ENCODE results near the gene ISLR. TPM values are rescaled to one million over a fixed set of nuclear protein-coding genes. Genes with fewer than 3 reads are reported as not detected.

The ISLR gene
- total RNA-seq, 1 experiment from 2014 or later = 0.12 TPM

- TF ChIP-seq POLR2AphosphoS5 (IDR thresholded peaks at IDR 0.05; ENCODE audit: low read depth, low read length) = no peak
- TF ChIP-seq EZH2 (IDR thresholded peaks at IDR 0.05) = no peak
- no peak for TF ChIP-seq ATF3 (IDR thresholded peaks at IDR 0.05)
- TF ChIP-seq SRF (IDR thresholded peaks at IDR 0.05; ENCODE audit: low read depth) = no peak
These were observed 42.5 kb upstream of the ISLR start (continued) for GRCh38 chr15:74130849-74131627.

- BruUV-seq (replicated peaks) = no TSS peak
- Histone ChIP-seq H3K4me2 (ENCODE audit: low read length) (no peak overlapping the region), H3K4me1 (ENCODE audit: control insufficient read depth in 1 of 2, insufficient read depth in 2 of 2, low read length in 2 of 2) (peaks cover 0 to 9% of the 10 kb centered on the region in 2 experiments; a peak in 2 of 4 replicates), H3K4me3 (replicated peaks in 1 of 2; ENCODE audit: low read depth in 1 of 2, low read length in 2 of 2) (no peak overlapping the region), H3K9me2 (ENCODE audit: insufficient read depth) (no peaks in the 10 kb centered on the region), H3K27me3 (ENCODE audit: insufficient read depth, low read length) (no peaks in the 10 kb centered on the region), H3K36me3 (ENCODE audit: control insufficient read depth in 1 of 2, insufficient read depth in 2 of 2, low read length in 2 of 2) (no peaks in the 10 kb centered on the region), H2AFZ (ENCODE audit: low read depth, low read length, poor library complexity, severe bottlenecking) (no peak overlapping the region), H3K27ac (ENCODE audit: low read depth, low read length) (no peak overlapping the region), H3K79me2 (ENCODE audit: insufficient read depth, low read length) (no peaks in the 10 kb centered on the region), H3K9ac (ENCODE audit: low read length) (no peak overlapping the region), H3K9me3 (ENCODE audit: control insufficient read depth in 1 of 2, insufficient read depth in 1 of 2, low read depth in 1 of 2, low read length in 2 of 2) (no peaks in the 10 kb centered on the region), H4K20me1 (ENCODE audit: insufficient read depth) (no peaks in the 10 kb centered on the region)
- no peak for DNase-seq (ENCODE audit: low read depth, low spot score)
- CTCF ChIA-PET = interaction anchor here (0.6 kb wide), 1 partner anchor 189 kb away, joined by 3 read pairs; no protein-coding TSS in a partner anchor
- no peak for TF ChIP-seq EGR1 (IDR thresholded peaks at IDR 0.05; ENCODE audit: low read depth)
- ATAC-seq = no peak
- intact Hi-C loops (cut with micrococcal nuclease) = no loop called here
- RAD21 ChIA-PET (ENCODE audit: low non-redundant PET in 1 of 2, low total read pairs in 2 of 2, uncharacterized antibody in 2 of 2, unreplicated experiment in 2 of 2) = interaction anchor here in 1 of 2 experiments (1.5 kb wide), 1 partner anchor 176 kb away, joined by 4 read pairs; no protein-coding TSS in a partner anchor
- POLR2A ChIA-PET = no interaction called here
These were observed 41.7 kb upstream of the ISLR start for GRCh38 chr15:74131628-74132413.

All from HCT116 (cell line).